ENCODE data around the gene PSIP1. TPM values are rescaled to one million over a fixed set of nuclear protein-coding genes. Genes with fewer than 3 reads are reported as not detected.
A peak's percentile ranks its signal among the peaks of the same experiment; 100 is the strongest.

The PSIP1 gene
- total RNA-seq, 4 donors from 2014 or later = 33.3 to 56.9 (median 45.5) TPM

- no peak for DNase-seq (ENCODE audit: extremely low spot score)
- TF ChIP-seq CTCF (IDR thresholded peaks at IDR 0.05) = peak; percentile 30 to 53 (median 32)
- no peak for TF ChIP-seq POLR2AphosphoS5 (IDR thresholded peaks at IDR 0.05)
- Histone ChIP-seq H3K4me1 (no peaks in the 10 kb centered on the region), H3K9me3 (no peaks in the 10 kb centered on the region), H3K36me3 (peaks cover 0 to 47% (median 14%) of the 10 kb centered on the region in 4 donors), H3K27me3 (no peaks in the 10 kb centered on the region), H3K4me3 (no peak overlapping the region), H3K27ac (replicated peaks in 1 of 4) (no peak overlapping the region)
- WGBS = 57% methylated on average over 2 of the region's 2 CpGs
- intact Hi-C loops (cut with DNase I) = no loop called here
These were observed 24.7 kb downstream of the PSIP1 start for GRCh38 chr9:15485836-15486666.

DNA sequence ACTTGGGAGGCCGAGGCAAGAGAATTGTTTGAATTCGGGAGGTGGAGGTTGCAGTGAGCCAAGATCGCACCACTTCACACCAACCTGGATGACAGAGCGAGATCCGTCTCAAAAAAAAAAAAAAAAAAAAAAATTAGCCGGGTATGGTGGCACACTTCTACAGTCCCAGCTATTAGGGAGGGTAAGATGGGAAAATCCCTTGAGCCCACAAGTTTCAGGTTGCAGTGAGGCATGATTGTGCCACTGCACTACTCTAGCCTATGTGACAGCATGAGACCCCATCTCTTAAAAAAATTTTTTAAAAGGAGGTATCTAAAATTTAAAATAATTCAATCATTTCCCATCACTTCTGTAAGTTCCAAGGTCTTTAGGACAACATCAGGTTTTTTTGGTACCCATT, 26.0 kb downstream of the PSIP1 start:
- 97% methylated on average over 6 of the region's 6 CpGs for WGBS
- intact Hi-C loops (cut with DNase I) = no loop called here
- H3K36me3 ChIP-seq = peaks cover 0 to 47% (median 16%) of the 10 kb centered on the region in 4 donors

GRCh38 chr9:15482146-15482545, 28.6 kb downstream of the PSIP1 start:
- intact Hi-C loops (cut with DNase I) = no loop called here
- H3K27ac ChIP-seq (replicated peaks in 1 of 4) = no peak overlapping the region
- H3K9me3 ChIP-seq = no peaks in the 10 kb centered on the region
- H3K4me1 ChIP-seq = no peaks in the 10 kb centered on the region
- no peak for TF ChIP-seq POLR2A (IDR thresholded peaks at IDR 0.05; ENCODE audit: low read depth)
- TF ChIP-seq POLR2AphosphoS5 (IDR thresholded peaks at IDR 0.05) = no peak
- no peak for DNase-seq (ENCODE audit: extremely low spot score)
- H3K27me3 ChIP-seq = no peaks in the 10 kb centered on the region
- 94% methylated on average over 1 of the region's 1 CpG for WGBS
- no peak overlapping the region for H3K4me3 ChIP-seq
- peaks cover 0 to 32% (median 12%) of the 10 kb centered on the region in 4 donors for H3K36me3 ChIP-seq

More for the DNA sequence above, 26.0 kb downstream of the PSIP1 start:
- no peaks in the 10 kb centered on the region for H3K9me3 ChIP-seq
- TF ChIP-seq CTCF (IDR thresholded peaks at IDR 0.05) (no peak), POLR2A (IDR thresholded peaks at IDR 0.05; ENCODE audit: low read depth) (no peak), POLR2AphosphoS5 (IDR thresholded peaks at IDR 0.05) (no peak), EP300 (IDR thresholded peaks at IDR 0.05) (no peak)
- no peak for DNase-seq (ENCODE audit: extremely low spot score)
- H3K27me3 ChIP-seq = no peaks in the 10 kb centered on the region
- no peak overlapping the region for H3K4me3 ChIP-seq
- H3K4me1 ChIP-seq = no peaks in the 10 kb centered on the region
- H3K27ac ChIP-seq (replicated peaks in 1 of 4) = no peak overlapping the region

DNA sequence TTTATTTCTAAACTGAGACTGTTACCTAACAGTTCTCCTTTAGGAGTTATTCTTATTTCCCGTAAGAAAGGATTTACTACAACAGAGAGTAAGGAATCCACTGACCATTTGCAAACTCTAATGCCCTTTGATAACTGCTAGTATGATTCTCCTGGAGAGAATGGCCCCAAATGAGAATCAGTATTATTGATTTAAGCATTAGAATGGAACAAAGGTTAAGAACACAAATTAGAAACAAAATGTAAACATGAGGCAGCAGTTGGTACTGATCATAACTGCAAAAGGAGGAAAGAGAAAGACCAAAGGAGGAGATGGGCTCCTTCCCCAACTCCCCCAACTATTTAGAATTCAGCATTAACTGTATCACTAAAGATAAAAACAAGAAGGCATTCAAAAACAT, 30.7 kb downstream of the PSIP1 start:
- no peak overlapping the region for H3K4me3 ChIP-seq
- H3K9me3 ChIP-seq = no peaks in the 10 kb centered on the region
- no peak overlapping the region for H3K27ac ChIP-seq (replicated peaks in 1 of 4)
- H3K4me1 ChIP-seq = peaks cover 0 to 4% (median 1%) of the 10 kb centered on the region in 4 donors
- H3K27me3 ChIP-seq = no peaks in the 10 kb centered on the region
- H3K36me3 ChIP-seq = peaks cover 0 to 29% (median 13%) of the 10 kb centered on the region in 4 donors
- TF ChIP-seq POLR2AphosphoS5 (IDR thresholded peaks at IDR 0.05) (no peak), EP300 (IDR thresholded peaks at IDR 0.05) (no peak), POLR2A (IDR thresholded peaks at IDR 0.05; ENCODE audit: low read depth) (no peak), CTCF (IDR thresholded peaks at IDR 0.05) (no peak)
- 96% methylated on average over 1 of the region's 1 CpG for WGBS
- intact Hi-C loops (cut with DNase I) = no loop called here
- DNase-seq (ENCODE audit: extremely low spot score) = no peak

GRCh38 chr9:15475923-15476536, 34.7 kb downstream of the PSIP1 start:
- DNase-seq (ENCODE audit: extremely low spot score) = no peak
- intact Hi-C loops (cut with DNase I) = loop anchor here (10.0 kb wide), 1 partner anchor 51 kb away; the partner anchor contains the start of gene SNAPC3
- Histone ChIP-seq H3K4me1 (peaks cover 0 to 5% (median 2%) of the 10 kb centered on the region in 4 donors), H3K27ac (replicated peaks in 1 of 4) (no peak overlapping the region), H3K27me3 (no peaks in the 10 kb centered on the region), H3K36me3 (peaks cover 3 to 36% (median 19%) of the 10 kb centered on the region in 4 donors), H3K4me3 (no peak overlapping the region), H3K9me3 (no peaks in the 10 kb centered on the region)
- WGBS = 85% methylated on average over 8 of the region's 8 CpGs
- TF ChIP-seq POLR2AphosphoS5 (IDR thresholded peaks at IDR 0.05) (no peak), POLR2A (IDR thresholded peaks at IDR 0.05; ENCODE audit: low read depth) (no peak), EP300 (IDR thresholded peaks at IDR 0.05) (no peak), CTCF (IDR thresholded peaks at IDR 0.05) (no peak)
